C1 segment of cervical spinal cord (tissue), 14 donors: ENCODE results near the gene NPPA.
"Not testable (repeated sequence)": the region's sequence is repeated elsewhere in the genome, so short reads cannot be mapped to it uniquely, and the experiment has no call there.

Experiments used
- DNase-seq, 14 donors: peaks; one replicate each; lab custom pipeline; 2025; lab: John Stamatoyannopoulos, UW

The NPPA gene

GRCh38 chr1:11807133-11807532 lies 40.5 kb downstream of the NPPA start:
- DNase-seq, result no peak

GRCh38 chr1:11806307-11806936 lies 41.2 kb downstream of the NPPA start:
- peak in 5 of 14 donors; percentile 32 to 57 (median 46) for DNase-seq

- DNase-seq, result peak; percentile 91 to 99 (median 98)
Measured at GRCh38 chr1:11805422-11806306, 41.9 kb downstream of the NPPA start, which contains the start of the genes CLCN6 and MTHFR. CLCN6 (plus strand) TSS chr1:11806191; CDS start chr1:11806263, 72 bp downstream. MTHFR (minus strand) TSS chr1:11805964; CDS start chr1:11803116, 2,848 bp downstream.

- peak in 2 of 14 donors; percentile 3 to 49 for DNase-seq
Measured at GRCh38 chr1:11804666-11805421, 42.7 kb downstream of the NPPA start.

GRCh38 chr1:11803924-11804665 lies 43.5 kb downstream of the NPPA start:
- not testable (repeated sequence) for DNase-seq

- DNase-seq, result peak in 9 of 14 donors; percentile 31 to 66 (median 48)
Measured at GRCh38 chr1:11802973-11803885, 44.4 kb downstream of the NPPA start.

GRCh38 chr1:11802616-11802972 lies 45.0 kb downstream of the NPPA start:
- DNase-seq, result peak in 3 of 14 donors; percentile 21 to 26 (median 22)

- DNase-seq, result no peak
Measured at GRCh38 chr1:11800756-11801433, 46.7 kb downstream of the NPPA start.

GRCh38 chr1:11800391-11800755 lies 47.2 kb downstream of the NPPA start:
- DNase-seq, result no peak

- DNase-seq, result no peak
Measured at GRCh38 chr1:11799896-11800295, 47.7 kb downstream of the NPPA start.

- DNase-seq, result no peak
Measured at GRCh38 chr1:11799099-11799498, 48.5 kb downstream of the NPPA start.

GRCh38 chr1:11797525-11798216 lies 49.9 kb downstream of the NPPA start:
- DNase-seq, result no peak

- DNase-seq, result no peak
Measured at GRCh38 chr1:11796036-11796828, 51.4 kb downstream of the NPPA start.
